HG03575 (cell line): ENCODE measurements around the gene NPDC1.
"Not testable (repeated sequence)": the region's sequence is repeated elsewhere in the genome, so short reads cannot be mapped to it uniquely, and the experiment has no call there.

Experiments used
- ATAC-seq: cut with Tn5 transposase; IDR thresholded peaks from one replicate; pipeline ENCODE4 v1.9.1; 2021; ENCODE audit not compliant: unreplicated experiment, insufficient number of reproducible peaks, low FRiP score; ENCODE audit errors: extremely low read depth

NPDC1 gene

DNA sequence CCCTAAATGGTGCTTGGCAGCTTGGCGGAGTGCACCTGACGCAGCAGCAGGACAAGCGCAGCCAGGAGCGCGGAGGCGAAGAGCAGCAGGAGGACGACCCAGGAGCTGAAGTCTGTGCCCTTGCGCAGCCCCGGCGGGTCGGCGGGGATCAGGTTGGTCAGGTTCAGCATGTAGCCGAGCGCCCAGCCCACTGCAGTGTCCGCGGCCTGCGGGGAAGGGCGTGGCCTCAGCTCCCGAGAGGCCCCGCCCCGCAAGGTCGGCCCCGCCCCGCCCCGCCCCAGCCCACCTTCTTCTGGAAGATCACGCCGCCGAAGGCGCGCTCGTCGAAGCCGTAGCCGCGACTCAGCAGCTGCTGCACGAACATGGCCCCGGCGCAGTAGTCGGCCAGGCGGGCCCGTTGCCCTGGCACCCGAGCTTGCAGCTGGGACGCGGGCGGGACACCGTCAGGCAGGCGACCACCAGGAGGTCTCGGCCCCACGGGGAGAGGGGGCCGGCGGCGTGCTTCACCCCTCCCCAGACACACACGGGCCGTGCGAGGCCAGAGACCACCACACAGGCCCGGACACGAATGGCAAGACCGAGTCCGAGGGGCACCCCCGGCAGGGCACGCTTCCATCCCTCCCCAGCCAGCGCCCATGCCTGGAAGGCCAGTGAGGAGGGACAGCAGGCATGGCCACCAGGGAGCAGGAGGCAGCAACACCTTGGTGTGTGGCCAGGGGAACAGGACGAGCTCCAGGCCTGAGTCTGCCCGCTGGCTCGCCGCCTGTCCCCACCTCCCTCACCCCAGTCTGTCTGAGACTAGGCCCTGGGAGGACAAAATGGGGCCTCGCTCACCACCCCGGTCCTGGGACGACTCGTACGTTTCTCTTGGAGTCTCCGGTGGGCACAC, 2.9 kb upstream of the NPDC1 start:
- no peak for ATAC-seq

DNA sequence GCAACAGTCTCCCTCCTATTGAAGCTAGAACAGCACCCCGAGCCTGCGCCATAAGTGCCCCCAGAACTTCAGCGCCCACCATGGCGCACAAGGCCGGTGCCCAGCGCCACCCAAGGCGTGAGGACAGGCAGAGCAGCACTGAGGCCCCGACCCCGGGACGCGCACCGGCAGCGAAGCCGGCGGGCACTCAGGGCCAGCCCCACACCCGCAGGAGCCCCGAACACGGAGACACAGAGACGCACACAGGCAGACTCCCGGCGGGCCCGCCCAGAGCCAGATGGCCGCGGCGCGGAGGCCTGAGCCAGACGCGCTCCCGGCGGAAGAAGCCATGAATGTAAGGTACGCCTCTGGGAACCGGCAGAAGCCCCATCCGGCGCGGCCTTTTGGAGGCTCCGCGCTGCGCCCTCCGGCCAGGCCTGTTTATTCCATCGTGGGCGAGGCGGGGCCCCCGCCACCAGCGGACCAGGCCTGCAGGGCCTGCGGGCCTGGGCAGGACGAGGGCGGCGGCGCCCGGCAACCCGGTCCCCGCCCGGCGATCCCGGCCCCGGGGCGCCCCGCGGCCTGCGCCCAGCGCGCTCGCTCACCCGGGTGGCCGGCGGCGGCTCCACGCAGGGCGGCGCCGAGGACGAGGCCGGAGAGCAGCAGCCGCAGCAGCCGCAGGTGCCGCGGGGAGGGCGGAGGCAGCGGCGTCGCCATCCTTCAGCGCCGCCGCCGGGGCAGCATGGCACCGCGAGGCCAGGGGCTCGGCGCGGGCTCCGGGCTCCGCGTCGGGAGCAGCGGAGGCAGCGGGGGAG, 486 bp downstream of the NPDC1 start:
- ATAC-seq: no peak

GRCh38 chr9:137044502-137045177, 1.3 kb downstream of the NPDC1 start:
- ATAC-seq: no peak

GRCh38 chr9:137044037-137044436, 1.9 kb downstream of the NPDC1 start:
- no peak for ATAC-seq

GRCh38 chr9:137042751-137043727, 2.9 kb downstream of the NPDC1 start:
- ATAC-seq: no peak

DNA sequence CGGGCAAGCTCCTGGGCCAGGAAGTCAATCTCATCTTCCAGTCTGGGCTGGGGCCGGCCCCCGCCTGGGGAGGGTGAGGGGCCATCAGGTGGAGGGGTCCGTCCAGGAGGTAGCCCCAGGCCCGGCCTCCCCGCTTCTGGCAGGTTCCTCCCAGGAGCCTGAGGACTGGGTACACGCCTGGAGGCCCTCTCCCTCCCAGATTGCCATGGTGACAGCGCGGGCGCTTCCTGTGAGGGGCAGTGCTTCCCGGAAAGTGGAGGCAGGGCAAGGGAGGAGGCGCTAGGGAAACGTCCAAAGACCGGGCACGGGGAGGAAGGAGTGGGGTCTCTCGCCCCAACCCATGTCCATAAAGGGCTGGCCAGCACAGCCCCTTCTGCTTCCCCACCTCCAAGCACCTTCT, 4.9 kb downstream of the NPDC1 start:
- no peak for ATAC-seq

- ATAC-seq: no peak
These were observed 5.4 kb downstream of the NPDC1 start for GRCh38 chr9:137040568-137040967.

DNA sequence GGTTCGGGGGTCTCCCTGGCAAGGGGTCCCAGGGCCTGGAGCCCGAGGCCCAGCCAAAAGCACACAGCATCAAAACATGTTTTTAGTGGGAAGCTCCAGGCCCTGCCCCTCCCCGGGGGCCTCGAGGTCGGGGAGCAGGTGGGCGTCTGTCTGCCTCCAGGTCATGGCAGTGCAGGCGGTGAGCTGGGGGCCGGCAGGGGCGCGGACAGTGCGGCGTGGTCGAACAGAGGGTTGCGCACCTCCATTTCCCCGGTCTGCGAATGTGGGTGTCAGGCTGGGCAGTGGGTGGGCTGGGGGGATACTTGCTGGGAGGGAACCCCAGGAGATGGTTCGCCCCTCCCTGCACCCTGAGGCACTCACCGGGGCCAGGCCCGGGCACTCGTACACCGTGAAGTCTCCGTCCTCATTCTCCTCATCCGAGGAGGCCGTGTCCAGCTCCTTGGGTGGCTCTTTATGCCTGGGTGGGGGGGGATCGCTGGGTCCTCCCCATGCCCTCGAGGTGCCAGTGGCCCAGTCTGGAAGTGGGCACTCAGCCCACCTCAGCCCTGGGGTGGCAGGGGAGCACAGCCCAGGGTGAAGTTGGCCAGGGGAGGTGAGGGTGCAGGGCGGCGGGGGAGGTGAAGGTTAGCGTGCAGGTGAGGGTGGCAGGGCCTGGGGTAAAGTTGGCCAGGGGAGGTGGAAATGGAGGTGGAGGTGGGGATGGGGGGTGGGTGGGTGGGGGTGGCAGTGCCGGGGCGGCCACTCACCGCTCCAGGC, 6.2 kb downstream of the NPDC1 start:
- no peak for ATAC-seq

GRCh38 chr9:137038916-137039315, 7.1 kb downstream of the NPDC1 start:
- ATAC-seq: no peak

GRCh38 chr9:137037483-137037882, 8.5 kb downstream of the NPDC1 start:
- ATAC-seq: no peak

DNA sequence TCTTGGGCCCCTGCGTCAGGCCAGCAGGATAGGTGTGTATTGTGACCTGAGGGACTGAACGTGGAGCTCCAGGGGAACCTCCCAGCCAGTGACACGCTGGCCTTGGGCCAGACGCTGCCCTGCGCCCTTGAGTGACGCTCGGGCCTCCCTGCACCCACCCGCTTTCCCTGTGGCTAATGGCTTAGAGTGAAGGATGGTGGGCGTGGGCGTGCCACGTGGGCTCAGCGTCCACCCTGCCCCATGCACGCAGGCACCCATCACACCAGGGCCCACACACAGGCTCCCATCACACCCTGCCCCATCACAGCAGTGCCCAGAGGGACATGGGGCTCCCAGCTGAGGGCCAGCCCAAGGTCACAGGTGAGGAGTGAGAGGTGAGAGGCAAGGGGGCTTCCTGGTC, 8.9 kb downstream of the NPDC1 start:
- ATAC-seq: no peak

DNA sequence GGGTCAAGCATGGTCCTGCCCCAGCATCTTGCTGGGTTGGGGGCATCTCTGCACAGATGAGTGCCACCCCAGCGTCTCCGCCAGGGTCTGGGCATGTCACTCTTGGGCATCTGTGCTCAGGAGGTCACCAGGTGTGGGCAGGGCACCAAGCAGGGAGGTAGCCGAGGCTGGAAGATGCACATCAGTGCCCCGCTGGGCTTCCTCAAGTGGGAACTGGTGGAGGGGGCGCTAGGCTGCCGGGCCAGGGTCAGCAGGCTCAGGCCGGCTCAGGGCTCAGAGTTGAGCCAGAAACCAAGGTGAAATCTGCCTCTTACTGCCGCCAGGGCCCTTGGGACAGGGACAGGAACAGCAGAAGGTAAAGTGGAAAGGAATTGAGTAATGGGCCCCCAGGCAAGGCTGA, 10.0 kb downstream of the NPDC1 start:
- ATAC-seq: no peak

- no peak for ATAC-seq
These were observed 10.5 kb downstream of the NPDC1 start for GRCh38 chr9:137035507-137035834.

- ATAC-seq: no peak
These were observed 11.1 kb downstream of the NPDC1 start for GRCh38 chr9:137034709-137035506.

GRCh38 chr9:137034039-137034708, 11.8 kb downstream of the NPDC1 start:
- no peak for ATAC-seq

DNA sequence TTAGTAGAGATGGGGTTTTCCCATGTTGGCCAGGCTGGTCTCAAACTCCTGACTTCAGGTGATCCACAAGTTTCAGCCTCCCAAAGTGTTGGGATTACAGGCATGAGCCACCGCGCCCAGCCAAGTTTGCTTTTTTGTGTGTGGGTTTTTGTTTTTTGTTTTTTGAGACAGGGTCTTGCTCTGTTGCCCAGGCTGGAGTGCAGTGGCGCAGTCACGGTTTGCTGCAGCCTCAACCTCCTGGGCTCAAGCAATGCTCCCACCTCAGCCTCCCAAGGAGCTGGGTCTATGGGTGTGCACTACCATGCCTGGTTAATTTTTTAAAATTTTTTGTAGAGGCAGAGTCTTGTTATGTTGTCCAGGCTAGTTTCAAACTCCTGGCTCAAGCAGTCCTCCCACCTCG, 12.5 kb downstream of the NPDC1 start:
- not testable (repeated sequence) for ATAC-seq

DNA sequence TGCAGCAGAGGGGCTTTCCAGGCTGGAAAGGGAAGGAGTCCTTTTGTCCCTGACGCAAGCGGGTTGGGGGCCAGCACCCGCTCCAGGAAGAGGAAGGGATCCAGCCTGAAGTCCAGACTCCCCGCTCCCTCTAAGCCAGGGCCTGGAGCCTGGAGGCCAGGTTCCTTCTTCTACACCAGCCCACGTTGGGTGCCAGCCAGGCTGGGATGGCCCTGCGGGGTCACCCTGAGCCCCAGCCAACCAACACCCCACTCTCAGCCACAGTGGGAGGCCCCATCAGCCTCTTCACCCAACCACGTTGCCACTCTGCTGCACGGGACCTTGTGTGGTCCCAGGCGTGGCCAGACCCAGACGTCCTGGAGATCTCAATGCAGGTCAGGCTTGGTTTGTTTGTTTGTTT, 13.1 kb downstream of the NPDC1 start:
- no peak for ATAC-seq
